HepG2 (cell line): ENCODE data around the gene ISOC2. TPM values are rescaled to one million over a fixed set of nuclear protein-coding genes. Genes with fewer than 3 reads are reported as not detected.

Source experiments
- ATF7 ChIP-seq, 2 experiments: fragments of 450-650 bp in 1 of 2; sonication (generic) in 1 of 2; formaldehyde crosslinking in 1 of 2; IDR thresholded peaks; 2 replicates each; pipeline versions ENCODE4 v1.4.0 to v1.6.1; 2016 to 2020; ENCODE audit warnings: antibody characterized with exemption in 1 of 2, mild to moderate bottlenecking in 1 of 2, missing genetic modification reagents in 1 of 2
- DPF2 ChIP-seq: sonication (generic); formaldehyde crosslinking; IDR thresholded peaks from 2 replicates; pipeline ENCODE4 v1.4.0; 2020; ENCODE audit warnings: mild to moderate bottlenecking, low read depth, missing genetic modification reagents, borderline replicate concordance
- ELF3 ChIP-seq: IDR thresholded peaks from 2 replicates; pipeline ENCODE4 v1.6.1; 2016; ENCODE audit warnings: missing genetic modification reagents, missing compliant biosample characterization
- FOSL2 ChIP-seq: sonication (generic); formaldehyde crosslinking; IDR thresholded peaks from 2 replicates; pipeline ENCODE4 v1.4.0; 2020; ENCODE audit warnings: missing genetic modification reagents
- HNRNPL ChIP-seq: fragments of 200-400 bp; formaldehyde crosslinking; IDR thresholded peaks from 2 replicates; pipeline ENCODE4 v1.6.1; 2017; ENCODE audit warnings: mild to moderate bottlenecking, low read depth, low read length
- IKZF1 ChIP-seq: fragments of 450-650 bp; IDR thresholded peaks from 2 replicates; pipeline ENCODE4 v1.7.1; 2016
- IRF1 ChIP-seq: sonication (generic); formaldehyde crosslinking; IDR thresholded peaks from 2 replicates; pipeline ENCODE4 v1.4.0; 2020; ENCODE audit warnings: low read depth, mild to moderate bottlenecking, missing genetic modification reagents
- ISX ChIP-seq: sonication (generic); formaldehyde crosslinking; conservative IDR thresholded peaks from 2 replicates; pipeline ENCODE4 v1.5.0; 2020; ENCODE audit warnings: missing genetic modification reagents
- MAX ChIP-seq: IDR thresholded peaks from 2 replicates; pipeline ENCODE4 v1.6.1; 2012; ENCODE audit warnings: inconsistent platforms
- PCBP1 ChIP-seq: fragments of 200-400 bp; formaldehyde crosslinking; IDR thresholded peaks from 2 replicates; pipeline ENCODE4 v1.6.1; 2017; ENCODE audit warnings: mild to moderate bottlenecking, low read depth, low read length, borderline replicate concordance
- RARA ChIP-seq: IDR thresholded peaks from 2 replicates; pipeline ENCODE4 v1.6.1; 2016; ENCODE audit warnings: missing genetic modification reagents, missing compliant biosample characterization
- RNF2 ChIP-seq: fragments of 450-650 bp; conservative IDR thresholded peaks from 2 replicates; pipeline ENCODE4 v1.6.1; 2016; ENCODE audit warnings: low read depth
- SMAD1 ChIP-seq: sonication (generic); formaldehyde crosslinking; IDR thresholded peaks from 2 replicates; pipeline ENCODE4 v1.4.0; 2020; ENCODE audit warnings: missing genetic modification reagents, low read depth, mild to moderate bottlenecking, borderline replicate concordance
- USF2 ChIP-seq, 2 experiments: sonication (generic) in 1 of 2; formaldehyde crosslinking in 1 of 2; IDR thresholded peaks; 2 replicates each; pipeline versions ENCODE4 v1.5.1 to v1.6.1; 2011 to 2020; ENCODE audit warnings: borderline replicate concordance in 1 of 2, low read depth in 1 of 2, low read length in 1 of 2, mild to moderate bottlenecking in 1 of 2, missing genetic modification reagents in 1 of 2, moderate library complexity in 1 of 2
- ZBTB20 ChIP-seq: sonication (generic); formaldehyde crosslinking; IDR thresholded peaks from 2 replicates; pipeline ENCODE4 v1.8.1; 2023; ENCODE audit warnings: missing genetic modification reagents, low read depth, mild to moderate bottlenecking, borderline replicate concordance
- ZBTB33 ChIP-seq: sonication (generic); formaldehyde crosslinking; IDR thresholded peaks from 2 replicates; pipeline ENCODE4 v1.4.0; 2020; ENCODE audit warnings: missing genetic modification reagents
- ZBTB4 ChIP-seq: sonication (generic); formaldehyde crosslinking; IDR thresholded peaks from 2 replicates; pipeline ENCODE4 v1.4.0; 2020; ENCODE audit warnings: missing genetic modification reagents, mild to moderate bottlenecking, borderline replicate concordance
- ZNF670 ChIP-seq: sonication (generic); formaldehyde crosslinking; IDR thresholded peaks from 2 replicates; pipeline ENCODE4 v1.8.0; 2022; ENCODE audit warnings: mild to moderate bottlenecking, missing genetic modification reagents, borderline replicate concordance
- ZNF672 ChIP-seq: sonication (generic); formaldehyde crosslinking; IDR thresholded peaks from 2 replicates; pipeline ENCODE4 v1.8.1; 2022; ENCODE audit warnings: missing genetic modification reagents
- ZNF790 ChIP-seq: sonication (generic); formaldehyde crosslinking; IDR thresholded peaks from 2 replicates; pipeline ENCODE4 v1.8.0; 2022; ENCODE audit warnings: missing genetic modification reagents, mild to moderate bottlenecking, borderline replicate concordance
- polyA plus RNA-seq, 8 experiments: library from polyadenylated mRNA; depleted of rRNA in 3 of 8; stranded (reverse) in 7 of 8; unstranded in 1 of 8; fragments of >200 nt; fragmentation: Illumina TruSeq in 4 of 8; extraction: Trizol in 4 of 8; gene quantifications; 2 replicates each; pipeline versions ENCODE4 v1.2.1 to v1.2.3, GENCODE V29; 2011 to 2016; ENCODE audit warnings: low read depth in 4 of 8, missing spikeins in 1 of 8, mixed read lengths in 1 of 8; ENCODE audit not compliant: insufficient read depth in 1 of 8
- total RNA-seq, 5 experiments: library from RNA; depleted of rRNA; stranded (reverse); fragments of >200 nt; fragmentation: Illumina TruSeq; extraction: Trizol; gene quantifications; 2 replicates each; pipeline ENCODE4 v1.2.3, GENCODE V29; 2016; ENCODE audit warnings: low read depth in 1 of 5

ISOC2 gene
- total and polyA plus RNA-seq, 2 of the 13 experiments (the other 11 are each of a cell fraction or from before 2014, with no cell fraction given) = 76.8 to 105 TPM

- no peak; the same call in 1 of the 2 replicates for TF ChIP-seq ZBTB20
- 0 out of 2 replicates have a peak, but pooled peaks have one; percentile 6 for TF ChIP-seq ZBTB33 (CRISPR knock-in tag)
- no peak for TF ChIP-seq HNRNPL
- peak; percentile 63; the same call in 1 of the 2 replicates for TF ChIP-seq SMAD1
- TF ChIP-seq ZBTB4 (CRISPR knock-in tag) = no peak
- TF ChIP-seq IRF1 (CRISPR knock-in tag) = no peak
- TF ChIP-seq ZNF670 (CRISPR knock-in tag) = no peak
- TF ChIP-seq ATF7 (IDR thresholded peaks at IDR 0.05) = peak; percentile 64
- TF ChIP-seq ATF7 (CRISPR knock-in tag; IDR thresholded peaks at IDR 0.05) = peak; percentile 85
- peak; percentile 37; the same call in 1 of the 2 replicates for TF ChIP-seq FOSL2 (CRISPR knock-in tag)
- TF ChIP-seq ZNF790 (CRISPR knock-in tag) = no peak
- peak; percentile 94 for TF ChIP-seq RNF2
- TF ChIP-seq ELF3 (CRISPR knock-in tag) = peak; percentile 27; the same call in 1 of the 2 replicates
- peak; percentile 96 for TF ChIP-seq MAX
- peak; percentile 32; the same call in 1 of the 2 replicates for TF ChIP-seq RARA (CRISPR knock-in tag)
- no peak for TF ChIP-seq PCBP1
- TF ChIP-seq ZNF672 = 0 out of 2 replicates have a peak, but pooled peaks have one; percentile 33
- peak; percentile 69 for TF ChIP-seq USF2 (IDR thresholded peaks at IDR 0.05; ENCODE audit: low read depth, low read length)
- TF ChIP-seq USF2 (CRISPR knock-in tag; IDR thresholded peaks at IDR 0.05; ENCODE audit: borderline replicate concordance) = peak; percentile 77; the same call in 1 of the 2 replicates
- no peak for TF ChIP-seq DPF2
- no peak for TF ChIP-seq IKZF1
- TF ChIP-seq ISX (CRISPR knock-in tag) = no peak
These were observed 53.5 kb downstream of the ISOC2 start (continued) for GRCh38 chr19:55407800-55408532.
